ENCODE results near the gene ZMYM2.

- no peak for TF ChIP-seq CTCF (CRISPR knock-in tag; IDR thresholded peaks at IDR 0.05)
- TF ChIP-seq MAX (IDR thresholded peaks at IDR 0.05): no peak
- no peak for TF ChIP-seq ZZZ3 (CRISPR knock-in tag; IDR thresholded peaks at IDR 0.05; ENCODE audit: borderline replicate concordance)
- TF ChIP-seq NR0B2 (CRISPR knock-in tag; IDR thresholded peaks at IDR 0.05): no peak
- TF ChIP-seq CREM (IDR thresholded peaks at IDR 0.05): no peak
- no peak for TF ChIP-seq CREM (CRISPR knock-in tag; IDR thresholded peaks at IDR 0.05)
- no peak for TF ChIP-seq MXI1 (IDR thresholded peaks at IDR 0.05; ENCODE audit: borderline replicate concordance, low read depth, low read length)
- TF ChIP-seq ZNF713 (CRISPR knock-in tag; IDR thresholded peaks at IDR 0.05): no peak
- TF ChIP-seq ZNF224 (CRISPR knock-in tag; IDR thresholded peaks at IDR 0.05): no peak
- no peak for TF ChIP-seq ZBTB33 (CRISPR knock-in tag; IDR thresholded peaks at IDR 0.05)
- TF ChIP-seq NFATC3 (CRISPR knock-in tag; IDR thresholded peaks at IDR 0.05): no peak
- no peak for TF ChIP-seq TAF1 (CRISPR knock-in tag; IDR thresholded peaks at IDR 0.05)
- no peak for TF ChIP-seq PHF20 (CRISPR knock-in tag; IDR thresholded peaks at IDR 0.05)
- no peak for TF ChIP-seq ZNF468 (CRISPR knock-in tag; IDR thresholded peaks at IDR 0.05)
- TF ChIP-seq GZF1 (CRISPR knock-in tag; IDR thresholded peaks at IDR 0.05): no peak
These were observed 34.5 kb downstream of the ZMYM2 start for GRCh38 chr13:19993024-19993423.
